ENCODE measurements around the gene MTG1. TPM values are rescaled to one million over a fixed set of nuclear protein-coding genes. Genes with fewer than 3 reads are reported as not detected.

Gene MTG1
- total RNA-seq, 1 donor from 2014 or later = 21.9 TPM

DNA sequence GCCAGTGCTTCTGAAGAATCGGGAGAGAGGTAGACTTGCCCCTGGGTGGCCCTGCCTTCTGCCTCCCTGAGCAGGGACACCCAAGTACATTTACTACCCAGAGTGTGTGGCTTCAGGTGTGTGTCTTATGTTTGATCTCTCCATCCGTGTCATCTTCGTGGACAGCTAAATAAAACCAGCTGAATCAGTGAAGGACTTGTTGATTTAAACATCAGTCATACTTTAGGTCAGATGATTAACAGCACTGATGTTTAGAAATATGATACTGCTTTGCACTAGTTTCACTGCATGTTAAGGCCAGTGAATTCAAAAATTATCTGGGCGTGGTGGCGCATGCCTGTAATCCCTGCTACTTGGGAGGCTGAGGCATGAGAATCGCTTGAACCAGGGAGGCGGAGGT lies 4.0 kb downstream of the MTG1 start:
- no peaks in the 10 kb centered on the region for H3K9me3 ChIP-seq (ENCODE audit: control insufficient read depth in 3 of 3, low read length in 3 of 3)
- no peak overlapping the region for H3K27ac ChIP-seq (ENCODE audit: low read depth, low read length)
- H3K9ac ChIP-seq (ENCODE audit: low read depth in 1 of 3, low read length in 3 of 3) = no peak overlapping the region
- H3K4me1 ChIP-seq (ENCODE audit: control insufficient read depth in 3 of 3, insufficient read depth in 3 of 3, low read length in 3 of 3) = peaks cover 5 to 9% (median 6%) of the 10 kb centered on the region in 3 donors
- peaks cover 47 to 59% (median 51%) of the 10 kb centered on the region in 3 donors for H3K36me3 ChIP-seq (ENCODE audit: control insufficient read depth in 3 of 3, insufficient read depth in 3 of 3, low read length in 3 of 3)
- no peaks in the 10 kb centered on the region for H3K27me3 ChIP-seq (ENCODE audit: control insufficient read depth in 3 of 3, insufficient read depth in 3 of 3, low read length in 3 of 3)
- H3K4me3 ChIP-seq (ENCODE audit: low read length in 3 of 3) = no peak overlapping the region

DNA sequence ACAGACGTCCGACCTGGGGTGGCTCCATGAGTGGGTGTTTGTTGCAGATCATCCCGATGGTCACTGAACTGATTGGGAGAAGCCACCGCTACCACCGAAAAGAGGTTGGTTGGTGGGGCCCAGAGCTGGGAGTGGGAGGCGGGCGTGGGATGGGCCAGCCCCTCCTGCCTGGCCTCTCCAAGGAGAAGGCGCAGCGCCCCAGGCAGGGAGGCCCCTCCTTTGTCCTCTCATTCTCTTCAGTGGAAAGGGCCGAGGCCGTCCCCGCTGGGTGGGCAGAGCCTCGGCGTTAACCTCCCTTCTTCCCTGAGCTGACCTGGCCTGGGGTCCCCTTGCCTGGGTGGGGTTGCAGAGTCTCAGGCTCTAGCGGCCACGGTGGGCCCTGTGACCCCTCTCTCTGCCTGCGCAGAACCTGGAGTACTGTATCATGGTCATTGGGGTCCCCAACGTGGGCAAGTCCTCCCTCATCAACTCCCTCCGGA lies 5.2 kb downstream of the MTG1 start:
- peaks cover 5 to 9% (median 6%) of the 10 kb centered on the region in 3 donors for H3K4me1 ChIP-seq (ENCODE audit: control insufficient read depth in 3 of 3, insufficient read depth in 3 of 3, low read length in 3 of 3)
- no peak overlapping the region for H3K9ac ChIP-seq (ENCODE audit: low read depth in 1 of 3, low read length in 3 of 3)
- no peaks in the 10 kb centered on the region for H3K27me3 ChIP-seq (ENCODE audit: control insufficient read depth in 3 of 3, insufficient read depth in 3 of 3, low read length in 3 of 3)
- peaks cover 53 to 67% (median 58%) of the 10 kb centered on the region in 3 donors for H3K36me3 ChIP-seq (ENCODE audit: control insufficient read depth in 3 of 3, insufficient read depth in 3 of 3, low read length in 3 of 3)
- H3K4me3 ChIP-seq (ENCODE audit: low read length in 3 of 3) = no peak overlapping the region
- H3K9me3 ChIP-seq (ENCODE audit: control insufficient read depth in 3 of 3, low read length in 3 of 3) = no peaks in the 10 kb centered on the region
- H3K27ac ChIP-seq (ENCODE audit: low read depth, low read length) = no peak overlapping the region

DNA sequence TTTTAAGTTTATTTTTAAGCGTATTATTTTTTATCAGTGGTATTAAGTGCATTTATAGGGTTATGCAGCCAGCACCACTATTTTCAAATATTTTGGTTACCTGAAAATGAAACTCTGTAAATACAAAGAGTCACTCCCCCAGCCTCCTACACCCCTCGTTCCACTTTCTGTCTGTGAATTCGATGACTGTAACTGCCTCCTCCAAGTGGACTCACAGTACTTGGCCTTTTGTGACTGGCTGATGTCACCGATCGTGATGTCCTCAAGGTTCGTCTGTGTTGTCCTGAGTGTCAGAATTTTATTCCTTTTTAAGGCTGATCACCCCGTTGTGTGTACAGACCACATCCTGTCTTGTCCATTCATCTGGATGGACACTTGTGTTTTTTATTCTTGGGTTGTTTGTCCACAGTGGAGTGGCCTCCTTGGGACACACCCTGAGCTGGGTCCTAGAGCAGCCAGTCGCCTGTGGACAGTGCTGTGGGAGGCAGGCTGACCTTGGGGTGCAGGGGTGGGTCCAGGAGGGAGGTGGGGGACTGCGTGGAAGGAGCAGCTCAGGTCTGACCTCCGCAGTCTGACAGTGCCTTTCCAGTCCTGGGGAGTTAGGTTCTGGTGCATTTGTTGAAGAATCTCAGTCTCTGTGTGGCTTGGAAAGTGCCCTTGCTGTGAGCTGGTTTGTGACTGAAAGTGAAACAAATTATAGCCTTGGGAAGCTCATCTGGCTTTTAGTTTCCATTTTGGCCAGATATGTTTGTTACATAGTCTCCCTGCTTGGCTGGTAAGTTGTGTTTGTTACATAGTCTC lies 6.9 kb downstream of the MTG1 start:
- no peaks in the 10 kb centered on the region for H3K4me1 ChIP-seq (ENCODE audit: control insufficient read depth in 3 of 3, insufficient read depth in 3 of 3, low read length in 3 of 3)
- no peak overlapping the region for H3K9ac ChIP-seq (ENCODE audit: low read depth in 1 of 3, low read length in 3 of 3)
- H3K27ac ChIP-seq (ENCODE audit: low read depth, low read length) = no peak overlapping the region
- peaks cover 56 to 66% (median 66%) of the 10 kb centered on the region in 3 donors for H3K36me3 ChIP-seq (ENCODE audit: control insufficient read depth in 3 of 3, insufficient read depth in 3 of 3, low read length in 3 of 3)
- H3K4me3 ChIP-seq (ENCODE audit: low read length in 3 of 3) = no peak overlapping the region
- no peaks in the 10 kb centered on the region for H3K27me3 ChIP-seq (ENCODE audit: control insufficient read depth in 3 of 3, insufficient read depth in 3 of 3, low read length in 3 of 3)
- no peaks in the 10 kb centered on the region for H3K9me3 ChIP-seq (ENCODE audit: control insufficient read depth in 3 of 3, low read length in 3 of 3)

DNA sequence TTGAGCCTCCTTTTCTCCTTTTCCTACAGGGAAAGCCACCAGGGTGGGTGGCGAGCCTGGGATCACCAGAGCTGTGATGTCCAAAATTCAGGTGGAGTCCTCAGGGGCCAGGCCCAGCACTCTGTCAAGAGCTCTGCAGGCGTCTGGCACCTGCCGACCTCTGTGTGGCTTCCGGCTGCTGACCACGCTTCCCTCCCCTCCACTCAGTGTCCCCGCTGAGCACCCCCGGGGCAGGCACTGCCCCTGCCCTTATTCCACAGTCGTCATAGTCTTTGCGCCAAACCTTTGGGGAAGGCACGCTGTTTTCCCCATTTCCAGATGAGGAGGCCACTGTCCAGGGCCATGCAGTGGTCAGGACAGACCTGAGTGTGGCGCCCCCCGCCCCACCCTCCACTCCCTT lies 7.5 kb downstream of the MTG1 start:
- Histone ChIP-seq H3K27ac (ENCODE audit: low read depth, low read length) (no peak overlapping the region), H3K27me3 (ENCODE audit: control insufficient read depth in 3 of 3, insufficient read depth in 3 of 3, low read length in 3 of 3) (no peaks in the 10 kb centered on the region), H3K9me3 (ENCODE audit: control insufficient read depth in 3 of 3, low read length in 3 of 3) (no peaks in the 10 kb centered on the region), H3K36me3 (ENCODE audit: control insufficient read depth in 3 of 3, insufficient read depth in 3 of 3, low read length in 3 of 3) (peaks cover 50 to 60% (median 59%) of the 10 kb centered on the region in 3 donors), H3K9ac (ENCODE audit: low read depth in 1 of 3, low read length in 3 of 3) (no peak overlapping the region), H3K4me1 (ENCODE audit: control insufficient read depth in 3 of 3, insufficient read depth in 3 of 3, low read length in 3 of 3) (no peaks in the 10 kb centered on the region), H3K4me3 (ENCODE audit: low read length in 3 of 3) (no peak overlapping the region)

DNA sequence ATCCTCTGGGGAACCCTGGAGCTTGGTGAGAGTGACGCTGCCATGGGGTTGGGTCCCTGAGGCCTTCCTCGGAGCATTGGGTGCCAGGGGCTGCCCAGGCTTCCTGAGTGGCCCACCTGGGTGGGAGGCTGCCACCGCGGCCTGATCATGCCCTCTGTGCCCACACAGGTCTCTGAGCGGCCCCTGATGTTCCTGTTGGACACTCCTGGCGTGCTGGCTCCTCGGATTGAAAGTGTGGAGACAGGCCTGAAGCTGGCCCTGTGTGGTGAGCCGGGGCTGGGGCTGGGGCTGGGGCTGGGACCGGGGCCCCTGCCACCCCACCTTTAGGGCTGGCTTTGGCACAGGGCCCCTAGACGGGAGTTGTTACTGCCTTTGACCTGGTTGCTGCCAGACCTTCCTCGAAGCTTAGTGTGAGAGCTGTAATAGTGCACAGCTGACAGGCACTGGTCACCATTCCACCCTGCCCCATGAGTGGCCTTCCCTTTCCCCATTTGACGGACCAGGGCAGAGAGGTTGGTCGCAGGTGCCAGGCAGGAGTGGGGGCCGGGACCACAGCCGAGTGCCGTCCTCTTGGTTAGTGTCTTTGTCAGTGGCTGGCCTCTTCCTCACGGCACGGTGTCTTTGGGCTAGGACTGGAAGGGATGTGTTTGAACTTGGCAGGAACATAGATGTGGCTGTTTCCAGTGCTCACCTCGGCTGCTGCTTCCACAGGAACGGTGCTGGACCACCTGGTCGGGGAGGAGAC lies 8.2 kb downstream of the MTG1 start:
- Histone ChIP-seq H3K36me3 (ENCODE audit: control insufficient read depth in 3 of 3, insufficient read depth in 3 of 3, low read length in 3 of 3) (peaks cover 44 to 56% (median 53%) of the 10 kb centered on the region in 3 donors), H3K9ac (ENCODE audit: low read depth in 1 of 3, low read length in 3 of 3) (no peak overlapping the region), H3K27ac (ENCODE audit: low read depth, low read length) (no peak overlapping the region), H3K9me3 (ENCODE audit: control insufficient read depth in 3 of 3, low read length in 3 of 3) (no peaks in the 10 kb centered on the region), H3K4me1 (ENCODE audit: control insufficient read depth in 3 of 3, insufficient read depth in 3 of 3, low read length in 3 of 3) (no peaks in the 10 kb centered on the region), H3K4me3 (ENCODE audit: low read length in 3 of 3) (no peak overlapping the region), H3K27me3 (ENCODE audit: control insufficient read depth in 3 of 3, insufficient read depth in 3 of 3, low read length in 3 of 3) (no peaks in the 10 kb centered on the region)

DNA sequence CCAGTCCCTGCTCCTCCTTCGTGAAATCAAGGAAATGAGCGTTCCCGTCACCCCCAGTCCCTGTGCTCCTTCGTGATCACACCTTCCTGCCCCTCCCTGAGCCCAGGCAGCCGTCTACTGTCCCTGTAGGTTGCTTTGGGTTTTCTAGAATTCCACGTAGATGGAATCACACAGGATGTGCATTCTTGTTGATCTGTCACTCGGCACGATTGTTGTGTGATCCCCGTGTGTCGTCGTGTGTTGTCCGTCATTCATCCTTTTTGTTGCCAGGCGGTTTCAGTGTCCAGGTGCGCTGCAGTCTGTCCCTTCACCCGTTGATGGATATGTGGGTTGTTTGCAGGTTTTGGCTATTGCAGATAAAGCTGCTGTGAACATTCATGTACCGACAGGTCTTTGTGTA lies 9.4 kb downstream of the MTG1 start:
- Histone ChIP-seq H3K27me3 (ENCODE audit: control insufficient read depth in 3 of 3, insufficient read depth in 3 of 3, low read length in 3 of 3) (no peaks in the 10 kb centered on the region), H3K27ac (ENCODE audit: low read depth, low read length) (no peak overlapping the region), H3K36me3 (ENCODE audit: control insufficient read depth in 3 of 3, insufficient read depth in 3 of 3, low read length in 3 of 3) (peaks cover 36 to 52% (median 45%) of the 10 kb centered on the region in 3 donors), H3K4me3 (ENCODE audit: low read length in 3 of 3) (no peak overlapping the region), H3K9me3 (ENCODE audit: control insufficient read depth in 3 of 3, low read length in 3 of 3) (no peaks in the 10 kb centered on the region), H3K9ac (ENCODE audit: low read depth in 1 of 3, low read length in 3 of 3) (no peak overlapping the region), H3K4me1 (ENCODE audit: control insufficient read depth in 3 of 3, insufficient read depth in 3 of 3, low read length in 3 of 3) (no peaks in the 10 kb centered on the region)

DNA sequence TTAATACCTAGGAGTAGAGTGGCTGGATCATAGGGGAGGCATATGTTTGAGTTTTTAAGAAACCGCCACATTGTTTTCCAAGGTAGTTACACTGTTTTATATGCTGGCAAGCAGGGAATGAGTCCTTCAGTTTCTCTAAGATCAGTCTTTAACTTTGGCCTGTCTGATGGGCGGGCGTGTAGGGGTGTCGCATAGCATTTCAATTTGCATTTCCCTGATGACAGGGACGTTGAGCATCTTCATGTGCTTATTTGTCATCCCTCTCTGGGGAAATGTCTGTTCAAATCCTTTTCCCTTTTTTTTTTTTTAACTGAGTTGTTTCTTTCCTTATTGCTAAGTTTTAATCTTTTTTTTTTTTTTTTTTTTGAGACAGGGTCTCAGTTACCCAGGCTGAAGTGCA lies 9.8 kb downstream of the MTG1 start:
- no peaks in the 10 kb centered on the region for H3K27me3 ChIP-seq (ENCODE audit: control insufficient read depth in 3 of 3, insufficient read depth in 3 of 3, low read length in 3 of 3)
- H3K4me1 ChIP-seq (ENCODE audit: control insufficient read depth in 3 of 3, insufficient read depth in 3 of 3, low read length in 3 of 3) = no peaks in the 10 kb centered on the region
- no peaks in the 10 kb centered on the region for H3K9me3 ChIP-seq (ENCODE audit: control insufficient read depth in 3 of 3, low read length in 3 of 3)
- H3K36me3 ChIP-seq (ENCODE audit: control insufficient read depth in 3 of 3, insufficient read depth in 3 of 3, low read length in 3 of 3) = peaks cover 32 to 48% (median 41%) of the 10 kb centered on the region in 3 donors
- no peak overlapping the region for H3K9ac ChIP-seq (ENCODE audit: low read depth in 1 of 3, low read length in 3 of 3)
- H3K4me3 ChIP-seq (ENCODE audit: low read length in 3 of 3) = no peak overlapping the region
- H3K27ac ChIP-seq (ENCODE audit: low read depth, low read length) = no peak overlapping the region

DNA sequence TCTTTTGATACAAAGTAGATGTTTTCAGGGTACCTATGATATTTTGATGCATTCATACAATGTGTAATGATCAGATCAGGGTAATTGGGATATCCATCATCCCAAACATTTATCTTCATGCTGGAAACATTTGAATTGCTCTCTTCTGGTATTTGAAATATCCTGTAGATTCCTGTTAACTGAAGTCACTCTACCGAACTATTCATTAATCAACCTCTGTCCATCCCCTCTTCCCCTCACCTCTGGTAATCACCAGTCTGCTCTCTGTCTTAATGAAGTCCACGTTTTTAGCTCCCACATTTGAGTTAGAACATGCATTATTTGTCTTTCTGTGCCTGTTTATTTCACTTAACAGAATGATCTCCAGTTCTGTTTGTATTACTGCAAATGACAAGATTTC lies 11.3 kb downstream of the MTG1 start:
- no peaks in the 10 kb centered on the region for H3K27me3 ChIP-seq (ENCODE audit: control insufficient read depth in 3 of 3, insufficient read depth in 3 of 3, low read length in 3 of 3)
- H3K9ac ChIP-seq (ENCODE audit: low read depth in 1 of 3, low read length in 3 of 3) = no peak overlapping the region
- H3K36me3 ChIP-seq (ENCODE audit: control insufficient read depth in 3 of 3, insufficient read depth in 3 of 3, low read length in 3 of 3) = peaks cover 22 to 46% (median 29%) of the 10 kb centered on the region in 3 donors

DNA sequence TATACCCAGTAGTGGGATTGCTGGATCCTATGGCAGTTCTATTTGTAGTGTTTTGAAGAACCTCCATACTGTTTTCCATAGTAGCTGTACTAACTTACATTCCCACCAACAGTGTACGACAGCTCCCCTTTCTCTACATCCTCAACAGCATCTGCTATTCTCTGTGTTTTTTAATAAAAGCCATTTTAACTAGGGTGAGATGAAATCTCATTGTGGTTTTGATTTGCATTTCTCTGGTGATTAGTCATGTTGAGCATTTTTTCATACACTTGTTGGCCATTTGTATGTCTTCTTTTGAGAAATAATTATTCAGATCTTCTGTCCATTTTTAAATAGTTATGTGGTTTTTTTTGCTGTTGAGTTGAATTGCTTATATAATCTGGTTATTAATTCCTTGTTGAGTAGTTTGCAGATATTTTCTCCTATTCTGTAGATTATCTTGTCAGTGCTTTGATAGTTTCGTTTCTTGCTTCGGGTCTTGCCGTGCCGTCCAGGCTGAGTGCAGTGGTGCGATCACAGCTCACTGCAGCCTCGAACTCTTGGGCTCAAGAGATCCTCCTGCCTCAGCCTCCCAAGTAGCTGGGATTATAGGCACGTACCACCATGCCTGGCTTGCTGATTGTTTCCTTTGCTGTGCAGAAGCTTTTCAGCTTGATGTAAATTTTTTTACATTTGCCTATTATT lies 12.0 kb downstream of the MTG1 start:
- Histone ChIP-seq H3K9ac (ENCODE audit: low read depth in 1 of 3, low read length in 3 of 3) (no peak overlapping the region), H3K27me3 (ENCODE audit: control insufficient read depth in 3 of 3, insufficient read depth in 3 of 3, low read length in 3 of 3) (no peaks in the 10 kb centered on the region), H3K9me3 (ENCODE audit: control insufficient read depth in 3 of 3, low read length in 3 of 3) (peaks cover 0 to 2% (median 0%) of the 10 kb centered on the region in 3 donors), H3K4me3 (ENCODE audit: low read length in 3 of 3) (no peak overlapping the region), H3K36me3 (ENCODE audit: control insufficient read depth in 3 of 3, insufficient read depth in 3 of 3, low read length in 3 of 3) (peaks cover 24 to 50% (median 27%) of the 10 kb centered on the region in 3 donors), H3K4me1 (ENCODE audit: control insufficient read depth in 3 of 3, insufficient read depth in 3 of 3, low read length in 3 of 3) (no peaks in the 10 kb centered on the region), H3K27ac (ENCODE audit: low read depth, low read length) (no peak overlapping the region)

More for the DNA sequence above, 11.3 kb downstream of the MTG1 start:
- H3K4me1 ChIP-seq (ENCODE audit: control insufficient read depth in 3 of 3, insufficient read depth in 3 of 3, low read length in 3 of 3) = no peaks in the 10 kb centered on the region
- no peaks in the 10 kb centered on the region for H3K9me3 ChIP-seq (ENCODE audit: control insufficient read depth in 3 of 3, low read length in 3 of 3)
- H3K4me3 ChIP-seq (ENCODE audit: low read length in 3 of 3) = no peak overlapping the region
- no peak overlapping the region for H3K27ac ChIP-seq (ENCODE audit: low read depth, low read length)
